GM12878 (cell line): ENCODE measurements around the gene CCDC57. TPM values are rescaled to one million over a fixed set of nuclear protein-coding genes. Genes with fewer than 3 reads are reported as not detected.
A peak's percentile ranks its signal among the peaks of the same experiment; 100 is the strongest.

Experiments
- ATAC-seq: fragments of 200-7000 bp; cut with Tn5 transposase; 3 replicates; pipeline ENCODE4 v1.9.1; 2020; ENCODE audit warnings: mild to moderate bottlenecking, moderate library complexity
- BruUV-seq: library from RNA; stranded (reverse); fragments of 400-500 nt; replicated peaks from 2 replicates; lab custom pipeline; 2021; lab: Mats Ljungman, UMichigan
- CTCF ChIA-PET: fragments of 300-600 bp; sonication (Branson Sonifier 250); formaldehyde crosslinking; extraction: SDS; loops from one replicate; lab custom pipeline; 2021; ENCODE audit warnings: inconsistent platforms; lab: Yijun Ruan, JAX
- POLR2A ChIA-PET: fragments of 350-600 bp; formaldehyde crosslinking; extraction: SDS; loops from one replicate; lab custom pipeline; 2021; ENCODE audit warnings: inconsistent platforms; lab: Charles Lee
- RAD21 ChIA-PET: fragments of 300-600 bp; sonication (Branson Sonifier 250); formaldehyde crosslinking; loops from one replicate; lab custom pipeline; 2023; ENCODE audit warnings: antibody characterized with exemption; ENCODE audit not compliant: unreplicated experiment; lab: Charles Lee
- SMC1A ChIA-PET: fragments of 300-600 bp; sonication (Branson Sonifier 250); formaldehyde crosslinking; loops from one replicate; lab custom pipeline; 2023; ENCODE audit not compliant: unreplicated experiment, uncharacterized antibody; lab: Charles Lee
- DNase-seq: peaks from one replicate; pipeline ENCODE4 v3.0.0-alpha.2; 2011; ENCODE audit warnings: low read depth, low spot score
- FAIRE-seq: peaks from 3 replicates; lab custom pipeline; 2011; peaks lifted over from hg19 to GRCh38; lab: Jason Lieb, UNC
- H2AFZ ChIP-seq: 2 replicates; pipeline ENCODE4 v1.6.0; 2011; ENCODE audit warnings: low read depth, low read length, control low read depth; ENCODE audit not compliant: control insufficient read depth
- H3K27ac ChIP-seq: 2 replicates; pipeline ENCODE4 v1.5.1; 2011; ENCODE audit warnings: control low read depth; ENCODE audit not compliant: control insufficient read depth, insufficient read depth
- H3K27me3 ChIP-seq, 2 experiments: replicated peaks in 1 of 2; 2 replicates each; pipeline versions ENCODE4 v1.6.0 to v1.6.1; 2011; ENCODE audit warnings: low read length in 1 of 2; ENCODE audit not compliant: control insufficient read depth in 2 of 2, insufficient read depth in 2 of 2
- H3K36me3 ChIP-seq, 2 experiments: 2 replicates each; pipeline ENCODE4 v1.5.1; 2011; ENCODE audit warnings: low read length in 1 of 2; ENCODE audit not compliant: control insufficient read depth in 2 of 2, insufficient read depth in 2 of 2
- H3K4me1 ChIP-seq: 2 replicates; pipeline ENCODE4 v1.6.1; 2011; ENCODE audit warnings: mild to moderate bottlenecking, low read length, moderate library complexity, mixed read lengths; ENCODE audit not compliant: control insufficient read depth, insufficient read depth
- H3K4me2 ChIP-seq: 2 replicates; pipeline ENCODE4 v1.6.0; 2011; ENCODE audit warnings: control low read depth; ENCODE audit not compliant: control insufficient read depth, insufficient read depth
- H3K4me3 ChIP-seq: fragments of 200-600 bp; sonication (generic); 2 replicates; pipeline ENCODE4 v1.5.1; 2016
- H3K79me2 ChIP-seq: 2 replicates; pipeline ENCODE4 v1.6.0; 2011; ENCODE audit warnings: low read length; ENCODE audit not compliant: control insufficient read depth, insufficient read depth
- H3K9ac ChIP-seq: 2 replicates; pipeline ENCODE4 v1.8.0; 2011; ENCODE audit warnings: low read length, control low read depth, mixed read lengths; ENCODE audit not compliant: control insufficient read depth, insufficient read depth
- H3K9me3 ChIP-seq: replicated peaks from 3 replicates; pipeline ENCODE4 v1.5.1; 2011; ENCODE audit warnings: mild to moderate bottlenecking, low read length; ENCODE audit not compliant: control insufficient read depth, insufficient read depth
- H4K20me1 ChIP-seq: 2 replicates; pipeline ENCODE4 v1.6.0; 2011; ENCODE audit not compliant: control insufficient read depth, insufficient read depth
- BHLHE40 ChIP-seq, 2 experiments: fragments of 450-650 bp in 1 of 2; IDR thresholded peaks; 2 replicates each; pipeline ENCODE4 v1.6.1; 2011 to 2017; ENCODE audit warnings: low read depth in 2 of 2, borderline replicate concordance in 1 of 2, improper control_type of control experiment in 1 of 2, low read length in 1 of 2, mild to moderate bottlenecking in 1 of 2
- BMI1 ChIP-seq: fragments of 450-650 bp; IDR thresholded peaks from 2 replicates; pipeline ENCODE4 v1.6.1; 2016; ENCODE audit warnings: mild to moderate bottlenecking, moderate library complexity, borderline replicate concordance
- CTCF ChIP-seq, 3 experiments: IDR thresholded peaks in 2 of 3; conservative IDR thresholded peaks in 1 of 3; 2 replicates each; pipeline ENCODE4 v1.5.1; 2011; ENCODE audit warnings: low read depth in 3 of 3, low read length in 3 of 3, mild to moderate bottlenecking in 3 of 3, control low read depth in 2 of 3, moderate library complexity in 2 of 3, inconsistent platforms in 1 of 3, mixed read lengths in 1 of 3; ENCODE audit not compliant: control insufficient read depth in 2 of 3, insufficient read depth in 1 of 3; ENCODE audit errors: extremely low read depth in 1 of 3
- NFXL1 ChIP-seq: fragments of 450-650 bp; IDR thresholded peaks from 2 replicates; pipeline ENCODE4 v1.6.1; 2017; ENCODE audit warnings: antibody characterized with exemption, mild to moderate bottlenecking, borderline replicate concordance
- RAD21 ChIP-seq: IDR thresholded peaks from 2 replicates; pipeline ENCODE4 v1.6.1; 2011; ENCODE audit warnings: mild to moderate bottlenecking, low read depth, low read length, moderate library complexity; ENCODE audit not compliant: insufficient read depth
- RUNX3 ChIP-seq: IDR thresholded peaks from 2 replicates; pipeline ENCODE4 v1.6.1; 2012; ENCODE audit warnings: low read length, inconsistent platforms
- SMARCA5 ChIP-seq: fragments of 450-650 bp; IDR thresholded peaks from 2 replicates; pipeline ENCODE4 v1.6.1; 2017; ENCODE audit warnings: mild to moderate bottlenecking
- SMC3 ChIP-seq: IDR thresholded peaks from 2 replicates; pipeline ENCODE4 v1.6.1; 2011; ENCODE audit warnings: low read length, improper control_type of control experiment, borderline replicate concordance
- YY1 ChIP-seq: IDR thresholded peaks from 2 replicates; pipeline ENCODE4 v1.6.1; 2011; ENCODE audit warnings: low read depth, mild to moderate bottlenecking, low read length
- WGBS: methylation state at CpG from one replicate; pipeline ENCODE4 v1.1.6; 2016; ENCODE audit warnings: low lambda C conversion rate; ENCODE audit not compliant: insufficient replicate concordance, insufficient coverage; ENCODE audit errors: missing lambda C conversion rate; 5-methylcytosine and 5-hydroxymethylcytosine counted together
- in situ Hi-C: fragments of 300-500 bp; cut with MboI; formaldehyde crosslinking; loops from 9 replicates; pipeline ENCODE4 v1.14.3; 2018; ENCODE audit warnings: mixed read lengths
- intact Hi-C: fragments of 100-400 bp; cut with micrococcal nuclease; formaldehyde crosslinking; loops from one replicate; pipeline ENCODE4 v1.14.2; 2022; ENCODE audit not compliant: unreplicated experiment
- polyA plus RNA-seq, 11 experiments: library from polyadenylated mRNA; depleted of rRNA in 4 of 11; unstranded in 6 of 11; stranded (reverse) in 5 of 11; fragments of >200 nt; fragmentation: Nextera tagmentation in 4 of 11; fragmentation: Illumina TruSeq in 1 of 11; extraction: Ambion mirVana in 4 of 11; extraction: Trizol in 1 of 11; gene quantifications; 1 replicate in 1 of 11; 2 replicates in 10 of 11; pipeline versions ENCODE4 v1.2.1 to v1.2.3, GENCODE V29; 2011 to 2016; ENCODE audit warnings: inconsistent platforms in 2 of 11, missing spikeins in 2 of 11, low read depth in 1 of 11
- total RNA-seq, 4 experiments: library from RNA; depleted of rRNA in 3 of 4; stranded (reverse); fragments of >200 nt in 3 of 4; fragmentation: Illumina TruSeq in 1 of 4; extraction: Trizol in 1 of 4; gene quantifications; 2 replicates each; pipeline versions ENCODE4 v1.2.1 to v1.2.3, GENCODE V29; 2013 to 2021

The CCDC57 gene
- total and polyA plus RNA-seq, 10 of the 15 experiments (the other 5 are each of a cell fraction or from before 2014, with no cell fraction given), result 5.4 to 123 (median 45.8) TPM

DNA sequence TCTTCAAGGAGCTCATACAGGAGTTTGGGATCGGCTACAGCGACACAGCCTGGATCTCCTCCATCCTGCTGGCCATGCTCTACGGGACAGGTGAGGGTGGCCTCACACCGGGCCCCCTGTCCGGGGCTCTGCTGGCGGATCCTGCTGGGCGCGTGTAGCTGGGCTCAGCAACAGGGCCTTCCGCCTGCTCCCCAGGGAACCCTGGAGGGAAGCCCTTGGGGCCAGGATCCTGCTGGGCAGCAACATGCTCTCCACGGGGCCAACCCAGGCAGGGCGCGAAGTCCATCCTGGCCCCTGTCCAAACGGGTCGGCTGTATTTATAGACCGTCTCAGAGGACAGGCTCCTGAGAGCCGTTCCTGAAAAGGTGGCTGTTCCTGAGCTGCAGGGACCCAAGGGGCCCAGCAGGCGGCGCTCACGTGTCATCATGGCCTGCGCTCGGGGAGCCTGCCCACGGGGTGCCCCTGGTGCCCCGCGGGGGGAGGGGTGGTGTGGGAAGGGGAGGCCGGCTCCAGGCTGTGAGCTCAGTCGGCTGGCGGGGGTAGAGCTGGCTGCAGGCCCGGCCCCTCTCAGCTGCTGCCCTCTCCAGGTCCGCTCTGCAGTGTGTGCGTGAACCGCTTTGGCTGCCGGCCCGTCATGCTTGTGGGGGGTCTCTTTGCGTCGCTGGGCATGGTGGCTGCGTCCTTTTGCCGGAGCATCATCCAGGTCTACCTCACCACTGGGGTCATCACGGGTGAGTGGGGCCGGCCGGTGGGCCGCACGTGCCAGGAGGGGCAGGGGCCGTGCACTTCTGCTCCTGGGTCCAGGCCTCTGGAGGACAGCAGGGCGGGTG lies 23.7 kb upstream of the CCDC57 start:
- Histone ChIP-seq H3K4me1 (peaks cover 64% of the 10 kb centered on the region), H3K79me2 (peaks cover 48% of the 10 kb centered on the region), H3K4me2 (no peak overlapping the region), H3K27ac (no peak overlapping the region), H3K4me3 (no peak overlapping the region), H3K9me3 (no peaks in the 10 kb centered on the region), H3K9ac (no peak overlapping the region), H2AFZ (no peak overlapping the region), H3K36me3 (peaks cover 4 to 27% of the 10 kb centered on the region in 2 experiments; a peak in 3 of 4 replicates), H3K27me3 (no peaks in the 10 kb centered on the region), H4K20me1 (peaks cover 3% of the 10 kb centered on the region; the same call in 1 of the 2 replicates)
- no TSS peak for BruUV-seq
- TF ChIP-seq RAD21 (peak; percentile 71), CTCF (IDR thresholded peaks at IDR 0.05 in 2 of 3, conservative IDR thresholded peaks at IDR 0.05 in 1 of 3; ENCODE audit: control insufficient read depth in 2 of 3, extremely low read depth in 1 of 3, insufficient read depth in 1 of 3, low read depth in 3 of 3, low read length in 3 of 3) (peak; percentile 74 to 91 (median 78)), NFXL1 (no peak), SMARCA5 (no peak), BHLHE40 (IDR thresholded peaks at IDR 0.05; ENCODE audit: borderline replicate concordance in 1 of 2, low read depth in 2 of 2, low read length in 1 of 2) (peak in 1 of 2 experiments; percentile 20; a peak in 1 of 4 replicates), BMI1 (no peak), SMC3 (peak; percentile 46; the same call in 1 of the 2 replicates), YY1 (peak; percentile 66; the same call in 1 of the 2 replicates), RUNX3 (0 out of 2 replicates have a peak, but pooled peaks have one; percentile 5)
- ChIA-PET POLR2A (interaction anchor here (0.6 to 0.9 kb wide), 2 partner anchors 16 to 122 kb away, joined by 3 to 4 read pairs; no protein-coding TSS in a partner anchor), SMC1A (interaction anchor here (0.9 to 1.8 kb wide), 4 partner anchors 28 to 115 kb away, joined by 3 to 6 read pairs (median 4); no protein-coding TSS in a partner anchor), RAD21 (interaction anchor here (0.6 to 2.2 kb wide), 8 partner anchors 30 to 206 kb away, joined by 3 to 8 read pairs (median 4); no protein-coding TSS in a partner anchor), CTCF (interaction anchor here (0.6 to 2.9 kb wide), 19 partner anchors 21 to 109 kb away, joined by 3 to 15 read pairs (median 4); partner anchors contain the start of gene CD7)
- DNase-seq, result no peak
- 60% methylated on average over 38 of the region's 44 CpGs for WGBS
- intact Hi-C loops (no loop called here), in situ Hi-C loops (no loop called here)
- no peak for FAIRE-seq
- peak; percentile 41 for ATAC-seq
